Gastroesophageal sphincter (tissue), 3 donors: ENCODE data around the gene FBXO42.

ENCODE experiments used
- CTCF ChIP-seq, 4 experiments: fragments of 200-600 bp in 2 of 4; fragments of 450-650 bp in 2 of 4; sonication (generic) in 1 of 4; IDR thresholded peaks; one replicate each; pipeline ENCODE4 v1.5.1; 2017 to 2019; ENCODE audit warnings: antibody characterized with exemption in 4 of 4, mild to moderate bottlenecking in 2 of 4, moderate library complexity in 2 of 4
- EP300 ChIP-seq: sonication (generic); formaldehyde crosslinking; IDR thresholded peaks from one replicate; pipeline ENCODE4 v1.6.1; 2017; ENCODE audit warnings: antibody characterized with exemption, mild to moderate bottlenecking
- POLR2A ChIP-seq, 2 donors: fragments of 450-650 bp; IDR thresholded peaks; one replicate each; pipeline ENCODE4 v1.6.1; 2017; ENCODE audit warnings: antibody characterized with exemption in 2 of 2, mild to moderate bottlenecking in 2 of 2, moderate library complexity in 1 of 2

- no peak for TF ChIP-seq CTCF (IDR thresholded peaks at IDR 0.05)
- TF ChIP-seq EP300, result no peak
- no peak for TF ChIP-seq POLR2A (IDR thresholded peaks at IDR 0.05)
These were observed 755 bp downstream of the FBXO42 start for GRCh38 chr1:16351456-16351993.
